Fibroblast of the aortic adventitia (primary cell): ENCODE measurements around the gene COL7A1. TPM values are rescaled to one million over a fixed set of nuclear protein-coding genes. Genes with fewer than 3 reads are reported as not detected.

Experiments
- DNase-seq: peaks from one replicate; pipeline ENCODE4 v3.0.0-alpha.2; 2010; ENCODE audit warnings: low read depth
- H3K4me3 ChIP-seq: 2 replicates; pipeline ENCODE4 v1.5.1; 2011; ENCODE audit warnings: low read depth, mild to moderate bottlenecking, control low read depth, low read length, moderate library complexity
- total RNA-seq: library from RNA; depleted of rRNA; stranded (reverse); fragments of >200 nt; gene quantifications from 2 replicates; pipeline ENCODE4 v1.2.3, GENCODE V29; 2012; ENCODE audit warnings: low replicate concordance
- TF ChIP-seq, protein P1 (sequence below): IDR thresholded peaks from 2 replicates; pipeline ENCODE4 v1.5.1; 2011; ENCODE audit warnings: mild to moderate bottlenecking, low read length, control low read depth, inconsistent platforms; ENCODE audit not compliant: insufficient read depth

COL7A1 gene
- total RNA-seq, 1 donor: 10.2 TPM

DNA sequence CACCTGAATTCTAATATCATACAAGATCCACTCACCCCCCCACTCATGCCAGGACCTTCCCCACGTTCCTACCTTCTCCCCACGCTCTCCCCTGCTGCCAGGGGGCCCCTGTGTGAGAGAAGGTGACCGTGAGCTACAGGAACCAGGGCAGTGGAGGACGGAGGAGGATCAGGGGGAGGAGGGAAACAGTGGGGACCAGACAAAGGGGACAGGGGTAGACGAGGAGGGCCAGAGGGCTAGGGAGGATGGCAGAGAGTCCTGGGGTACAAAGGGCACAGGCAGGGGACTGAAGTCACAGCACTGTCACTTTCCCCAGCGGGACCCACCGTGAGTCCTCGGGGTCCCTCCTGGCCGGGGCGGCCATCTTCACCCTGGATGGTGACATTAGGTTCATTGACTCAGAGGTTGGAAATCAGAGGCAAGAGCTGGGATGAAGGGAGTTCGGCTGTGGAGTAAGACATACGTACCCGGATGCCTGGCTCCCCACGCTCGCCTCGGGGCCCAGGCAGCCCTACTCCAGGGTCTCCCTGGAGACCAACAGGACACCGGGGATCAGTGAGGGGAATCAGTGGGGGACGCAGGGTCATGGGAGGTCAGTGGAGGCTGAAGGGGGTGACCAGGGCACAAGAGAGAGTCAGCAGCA is 25.2 kb downstream of the COL7A1 start:
- TF ChIP-seq, protein P1, sequence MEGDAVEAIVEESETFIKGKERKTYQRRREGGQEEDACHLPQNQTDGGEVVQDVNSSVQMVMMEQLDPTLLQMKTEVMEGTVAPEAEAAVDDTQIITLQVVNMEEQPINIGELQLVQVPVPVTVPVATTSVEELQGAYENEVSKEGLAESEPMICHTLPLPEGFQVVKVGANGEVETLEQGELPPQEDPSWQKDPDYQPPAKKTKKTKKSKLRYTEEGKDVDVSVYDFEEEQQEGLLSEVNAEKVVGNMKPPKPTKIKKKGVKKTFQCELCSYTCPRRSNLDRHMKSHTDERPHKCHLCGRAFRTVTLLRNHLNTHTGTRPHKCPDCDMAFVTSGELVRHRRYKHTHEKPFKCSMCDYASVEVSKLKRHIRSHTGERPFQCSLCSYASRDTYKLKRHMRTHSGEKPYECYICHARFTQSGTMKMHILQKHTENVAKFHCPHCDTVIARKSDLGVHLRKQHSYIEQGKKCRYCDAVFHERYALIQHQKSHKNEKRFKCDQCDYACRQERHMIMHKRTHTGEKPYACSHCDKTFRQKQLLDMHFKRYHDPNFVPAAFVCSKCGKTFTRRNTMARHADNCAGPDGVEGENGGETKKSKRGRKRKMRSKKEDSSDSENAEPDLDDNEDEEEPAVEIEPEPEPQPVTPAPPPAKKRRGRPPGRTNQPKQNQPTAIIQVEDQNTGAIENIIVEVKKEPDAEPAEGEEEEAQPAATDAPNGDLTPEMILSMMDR: no peak
- no peak for DNase-seq
- no peak overlapping the region for H3K4me3 ChIP-seq

DNA sequence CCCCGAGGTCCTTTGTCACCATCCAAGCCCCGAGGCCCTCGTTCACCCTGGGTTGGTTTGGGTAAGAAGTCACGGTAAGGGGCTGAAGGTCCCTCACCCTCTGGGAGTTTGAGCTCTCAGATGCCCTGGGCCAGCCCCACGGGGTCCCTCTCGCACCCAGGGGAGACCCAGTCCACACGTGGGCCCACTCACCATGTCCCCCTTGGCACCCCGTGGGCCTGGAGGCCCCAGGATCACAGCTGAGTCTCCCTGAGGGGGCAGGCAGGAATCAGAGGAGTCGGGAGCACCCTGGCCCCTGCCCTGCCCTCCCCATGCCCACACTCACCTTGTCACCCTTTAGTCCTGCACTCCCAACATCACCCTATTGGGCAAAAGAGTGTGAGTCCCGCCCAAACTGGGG is 25.7 kb downstream of the COL7A1 start:
- TF ChIP-seq, protein P1: no peak
- H3K4me3 ChIP-seq: no peak overlapping the region
- DNase-seq: no peak

DNA sequence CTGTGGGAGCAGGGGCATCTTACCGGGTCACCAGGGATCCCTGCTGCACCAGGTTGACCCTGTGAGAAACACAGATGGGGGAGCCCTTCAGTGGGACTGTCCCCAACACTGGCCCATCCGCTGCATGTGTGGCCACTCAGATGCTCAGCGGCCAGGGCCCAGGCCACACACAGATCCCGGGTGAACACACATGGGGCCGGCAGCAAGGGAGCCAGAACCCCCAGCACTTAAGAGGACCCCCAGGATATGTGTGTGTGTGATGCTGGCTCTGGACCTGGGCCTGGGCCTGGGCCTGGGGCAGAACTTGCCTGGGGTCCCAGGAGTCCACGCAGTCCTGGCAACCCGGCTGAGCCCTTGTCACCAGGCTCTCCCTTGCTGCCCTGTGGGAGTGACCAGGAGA is 26.7 kb downstream of the COL7A1 start:
- DNase-seq: no peak
- H3K4me3 ChIP-seq: no peak overlapping the region
- TF ChIP-seq, protein P1: no peak

DNA sequence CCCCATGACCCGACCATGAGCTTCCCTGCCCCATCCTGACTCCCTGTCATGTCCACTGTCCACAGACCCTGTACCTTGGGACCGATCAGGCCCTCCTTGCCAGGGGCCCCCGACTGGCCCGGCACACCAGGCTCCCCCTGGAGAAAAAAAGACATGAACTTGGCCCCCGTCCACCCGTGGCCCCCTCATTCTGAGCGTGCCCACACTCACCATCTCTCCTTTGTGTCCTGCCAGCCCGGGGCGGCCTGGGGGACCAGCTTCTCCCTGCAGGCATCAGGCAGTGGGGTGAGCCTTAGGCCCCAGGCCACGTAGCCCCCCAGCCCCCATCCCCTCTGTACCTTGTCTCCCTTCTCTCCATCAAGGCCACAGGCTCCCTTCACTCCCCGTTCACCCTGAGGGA is 27.6 kb downstream of the COL7A1 start:
- no peak for DNase-seq
- no peak overlapping the region for H3K4me3 ChIP-seq
- TF ChIP-seq, protein P1: no peak

DNA sequence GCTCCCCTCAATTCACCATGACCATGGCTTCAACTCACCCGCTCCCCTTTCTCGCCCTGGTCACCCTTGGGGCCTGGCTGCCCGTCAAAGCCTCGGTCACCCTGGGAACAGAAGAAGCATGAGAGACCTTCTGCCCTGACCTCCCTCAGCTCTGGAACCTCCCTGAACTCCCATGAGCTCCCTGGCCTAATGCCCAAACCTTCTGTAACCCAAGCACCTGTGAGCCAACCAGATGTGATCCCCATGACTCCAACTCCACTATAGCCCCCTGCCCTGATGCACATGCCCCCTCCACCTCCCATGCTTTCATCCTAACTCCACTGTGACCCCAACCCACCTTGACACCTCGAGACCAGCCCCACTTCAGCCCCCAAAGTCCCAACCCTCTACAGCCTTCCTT is 28.0 kb downstream of the COL7A1 start:
- no peak for DNase-seq
- TF ChIP-seq, protein P1: no peak
- no peak overlapping the region for H3K4me3 ChIP-seq

DNA sequence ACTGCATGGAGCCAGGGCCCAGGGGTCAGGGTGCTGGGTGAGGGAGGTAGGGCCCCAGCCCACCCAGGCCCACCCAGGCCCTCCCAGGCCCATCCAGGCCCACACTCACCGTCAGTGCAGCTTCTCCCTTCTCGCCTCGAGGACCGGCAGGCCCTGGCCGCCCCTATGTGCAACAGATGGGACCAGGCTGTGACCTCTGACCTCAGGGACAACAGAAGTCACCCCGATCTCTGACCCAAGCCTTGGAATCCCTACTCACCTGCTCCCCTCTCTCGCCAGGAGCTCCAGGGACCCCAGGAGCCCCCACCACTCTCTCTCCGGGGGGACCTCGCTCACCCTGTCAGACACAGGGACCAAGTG is 28.7 kb downstream of the COL7A1 start:
- TF ChIP-seq, protein P1: no peak
- H3K4me3 ChIP-seq: no peak overlapping the region
- DNase-seq: no peak
